ENCODE data around the gene METTL8. TPM values are rescaled to one million over a fixed set of nuclear protein-coding genes. Genes with fewer than 3 reads are reported as not detected.
"Not testable (repeated sequence)": the region's sequence is repeated elsewhere in the genome, so short reads cannot be mapped to it uniquely, and the experiment has no call there.

Gene METTL8
- total RNA-seq, 4 donors from 2014 or later, result 17.9 to 51.4 (median 35.4) TPM

DNA sequence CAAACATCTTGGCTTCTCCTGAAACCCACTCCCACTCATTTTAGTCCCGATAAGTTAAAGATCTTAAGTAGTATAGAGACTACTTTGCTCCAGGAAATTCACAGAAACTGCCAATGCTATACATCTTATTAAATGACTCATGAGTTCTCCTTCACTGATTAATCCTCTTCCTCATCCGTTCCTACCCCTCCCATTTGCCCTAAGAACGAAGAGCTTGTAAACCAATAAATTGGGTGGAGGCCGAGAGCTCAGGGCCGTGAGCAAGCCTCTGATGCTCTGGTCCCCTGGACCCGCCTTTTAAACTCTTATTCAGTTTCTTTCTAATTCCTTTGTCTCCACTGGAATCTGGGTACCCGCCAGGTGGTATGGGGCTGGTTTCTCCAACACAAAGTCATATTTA, 68.6 kb downstream of the METTL8 start:
- TF ChIP-seq POLR2A (IDR thresholded peaks at IDR 0.05), result no peak
- TF ChIP-seq, protein P1, sequence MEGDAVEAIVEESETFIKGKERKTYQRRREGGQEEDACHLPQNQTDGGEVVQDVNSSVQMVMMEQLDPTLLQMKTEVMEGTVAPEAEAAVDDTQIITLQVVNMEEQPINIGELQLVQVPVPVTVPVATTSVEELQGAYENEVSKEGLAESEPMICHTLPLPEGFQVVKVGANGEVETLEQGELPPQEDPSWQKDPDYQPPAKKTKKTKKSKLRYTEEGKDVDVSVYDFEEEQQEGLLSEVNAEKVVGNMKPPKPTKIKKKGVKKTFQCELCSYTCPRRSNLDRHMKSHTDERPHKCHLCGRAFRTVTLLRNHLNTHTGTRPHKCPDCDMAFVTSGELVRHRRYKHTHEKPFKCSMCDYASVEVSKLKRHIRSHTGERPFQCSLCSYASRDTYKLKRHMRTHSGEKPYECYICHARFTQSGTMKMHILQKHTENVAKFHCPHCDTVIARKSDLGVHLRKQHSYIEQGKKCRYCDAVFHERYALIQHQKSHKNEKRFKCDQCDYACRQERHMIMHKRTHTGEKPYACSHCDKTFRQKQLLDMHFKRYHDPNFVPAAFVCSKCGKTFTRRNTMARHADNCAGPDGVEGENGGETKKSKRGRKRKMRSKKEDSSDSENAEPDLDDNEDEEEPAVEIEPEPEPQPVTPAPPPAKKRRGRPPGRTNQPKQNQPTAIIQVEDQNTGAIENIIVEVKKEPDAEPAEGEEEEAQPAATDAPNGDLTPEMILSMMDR (IDR thresholded peaks at IDR 0.05), result no peak
- no peak for DNase-seq

GRCh38 chr2:171362396-171362795, 71.4 kb downstream of the METTL8 start:
- Histone ChIP-seq H3K27me3 (no peaks in the 10 kb centered on the region), H3K4me1 (peaks cover 0 to 13% (median 0%) of the 10 kb centered on the region in 3 donors), H3K9me3 (peaks cover 0 to 9% (median 0%) of the 10 kb centered on the region in 3 donors), H3K4me3 (no peak overlapping the region), H3K36me3 (peaks cover 0 to 28% (median 0%) of the 10 kb centered on the region in 3 donors), H3K27ac (no peak overlapping the region)
- 91 to 100% methylated on average over 2 of the region's 2 CpGs for WGBS, 2 donors
- no peak for DNase-seq
- TF ChIP-seq, protein P1 (IDR thresholded peaks at IDR 0.05), result no peak
- intact Hi-C loops (cut with DNase I), result no loop called here

More for the DNA sequence above, 68.6 kb downstream of the METTL8 start:
- H3K36me3 ChIP-seq, result peaks cover 0 to under 1% (median 0%) of the 10 kb centered on the region in 3 donors
- WGBS, 2 donors, result 45 to 64% methylated on average over 7 of the region's 7 CpGs
- no peak overlapping the region for H3K4me3 ChIP-seq
- intact Hi-C loops (cut with DNase I), result no loop called here
- H3K27me3 ChIP-seq, result no peaks in the 10 kb centered on the region
- peak overlapping the region in 3 of 4 donors; percentile 66 to 69 (median 68) for H3K27ac ChIP-seq
- H3K4me1 ChIP-seq, result peaks cover 0 to 13% (median 0%) of the 10 kb centered on the region in 3 donors
- H3K9me3 ChIP-seq, result peaks cover 0 to 9% (median 0%) of the 10 kb centered on the region in 3 donors

- intact Hi-C loops (cut with DNase I), result no loop called here
- peaks cover 0 to 1% (median 0%) of the 10 kb centered on the region in 3 donors for H3K9me3 ChIP-seq
- 83 to 98% methylated on average over 2 of the region's 2 CpGs for WGBS, 2 donors
- H3K27ac ChIP-seq, result no peak overlapping the region
- no peak overlapping the region for H3K4me3 ChIP-seq
- peaks cover 0 to 13% (median 0%) of the 10 kb centered on the region in 3 donors for H3K4me1 ChIP-seq
- H3K27me3 ChIP-seq, result no peaks in the 10 kb centered on the region
- H3K36me3 ChIP-seq, result peaks cover 0 to 41% (median 0%) of the 10 kb centered on the region in 3 donors
- DNase-seq, result no peak
- TF ChIP-seq, protein P1 (IDR thresholded peaks at IDR 0.05), result no peak
- TF ChIP-seq POLR2A (IDR thresholded peaks at IDR 0.05), result no peak
These were observed 72.9 kb downstream of the METTL8 start for GRCh38 chr2:171360905-171361304.

- WGBS, 2 donors, result 100% methylated on average over 3 of the region's 3 CpGs
- DNase-seq; H3K4me3 ChIP-seq; H3K4me1 ChIP-seq; H3K27me3 ChIP-seq; H3K27ac ChIP-seq; H3K9me3 ChIP-seq; intact Hi-C loops (cut with DNase I): not testable (repeated sequence)
- peaks cover 0 to 37% (median 0%) of the 10 kb centered on the region in 3 donors for H3K36me3 ChIP-seq
These were observed 80.0 kb downstream of the METTL8 start for GRCh38 chr2:171353746-171354145.

- no peak for DNase-seq
- Histone ChIP-seq H3K9me3 (no peaks in the 10 kb centered on the region), H3K36me3 (no peaks in the 10 kb centered on the region), H3K27ac (no peak overlapping the region), H3K27me3 (no peaks in the 10 kb centered on the region), H3K4me3 (no peak overlapping the region), H3K4me1 (peaks cover 0 to 11% (median 0%) of the 10 kb centered on the region in 3 donors)
- intact Hi-C loops (cut with DNase I), result no loop called here
- TF ChIP-seq POLR2A (IDR thresholded peaks at IDR 0.05), result no peak
- TF ChIP-seq, protein P1 (IDR thresholded peaks at IDR 0.05), result no peak
- WGBS, 2 donors, result 73 to 78% methylated on average over 1 of the region's 1 CpG
These were observed 85.7 kb downstream of the METTL8 start for GRCh38 chr2:171348056-171348455.

DNA sequence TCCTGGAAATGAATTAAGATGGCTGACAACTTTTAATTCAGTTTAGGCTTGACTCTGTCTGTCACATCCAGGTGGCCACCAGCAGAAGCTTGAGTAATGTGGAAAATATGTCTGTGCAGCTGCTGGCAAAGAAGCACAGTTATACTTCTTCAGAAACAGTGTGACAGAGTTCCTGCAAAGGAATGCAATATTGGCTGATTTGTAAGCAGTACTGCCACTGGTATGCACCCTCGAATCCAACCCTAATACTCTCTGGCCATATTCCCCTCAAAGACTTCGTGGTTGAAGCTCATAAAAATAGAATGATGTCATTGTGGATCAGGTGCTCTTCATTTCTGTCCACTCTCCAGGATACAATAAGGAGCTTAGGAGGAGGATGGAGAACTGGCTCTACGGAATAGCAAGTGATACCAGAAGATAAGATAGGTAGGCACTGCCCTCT, 86.2 kb downstream of the METTL8 start:
- H3K9me3 ChIP-seq, result no peaks in the 10 kb centered on the region
- WGBS, 2 donors, result 49 to 54% methylated on average over 3 of the region's 3 CpGs
- DNase-seq, result no peak
- no peaks in the 10 kb centered on the region for H3K27me3 ChIP-seq
- intact Hi-C loops (cut with DNase I), result no loop called here
- H3K4me3 ChIP-seq, result no peak overlapping the region
- no peaks in the 10 kb centered on the region for H3K36me3 ChIP-seq
- H3K4me1 ChIP-seq, result peaks cover 0 to 11% (median 0%) of the 10 kb centered on the region in 3 donors
- no peak for TF ChIP-seq POLR2A (IDR thresholded peaks at IDR 0.05)
- TF ChIP-seq, protein P1 (IDR thresholded peaks at IDR 0.05), result no peak
- H3K27ac ChIP-seq, result no peak overlapping the region
